ENCODE measurements around the gene SCAF1. TPM values are rescaled to one million over a fixed set of nuclear protein-coding genes. Genes with fewer than 3 reads are reported as not detected.

Gene SCAF1
- total RNA-seq, 1 experiment from 2014 or later, result 6.2 TPM

DNA sequence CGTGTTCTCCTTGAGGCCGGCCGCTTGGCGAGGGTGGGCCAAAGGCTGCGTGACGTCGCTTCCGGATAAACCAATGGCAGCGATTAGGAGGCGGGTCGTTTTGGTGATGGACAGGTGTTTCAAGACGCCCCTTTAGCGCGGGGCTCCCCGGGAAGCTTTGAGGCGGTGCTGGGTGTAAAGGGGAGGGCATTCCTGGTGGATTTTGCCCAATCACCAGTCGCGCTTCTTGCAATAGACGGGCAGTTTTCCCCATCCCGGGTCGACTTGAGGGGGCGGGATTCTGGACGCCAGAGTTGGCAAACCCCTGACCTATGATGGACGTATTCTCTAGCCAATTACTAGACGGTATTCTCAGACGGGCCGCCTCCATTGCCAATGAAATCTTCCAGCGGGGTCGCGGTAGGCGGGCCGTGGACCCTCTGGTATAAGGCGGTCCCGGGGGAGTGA lies 34.8 kb downstream of the SCAF1 start:
- in situ Hi-C loops (cut with HindIII; ENCODE audit: low pct_unique_long_range_greater_than_20kb, low sequenced_read_pairs), result no loop called here
- peak; percentile 99 for DNase-seq (ENCODE audit: low read depth, low spot score)

- in situ Hi-C loops (cut with HindIII; ENCODE audit: low pct_unique_long_range_greater_than_20kb, low sequenced_read_pairs), result no loop called here
Observed at GRCh38 chr19:49677231-49677900, 35.4 kb downstream of the SCAF1 start, which contains the start of gene PRMT1. Gene PRMT1, plus strand, starts transcription at chr19:49677271. Its CDS starts 10 bp downstream, at chr19:49677281.

GRCh38 chr19:49677901-49678674 lies 36.1 kb downstream of the SCAF1 start:
- in situ Hi-C loops (cut with HindIII; ENCODE audit: low pct_unique_long_range_greater_than_20kb, low sequenced_read_pairs), result no loop called here
- peak; percentile 69 for DNase-seq (ENCODE audit: low read depth, low spot score)

More at GRCh38 chr19:49677231-49677900, 35.4 kb downstream of the SCAF1 start, which contains the start of gene PRMT1:
- DNase-seq (ENCODE audit: low read depth, low spot score), result peak; percentile 51

DNA sequence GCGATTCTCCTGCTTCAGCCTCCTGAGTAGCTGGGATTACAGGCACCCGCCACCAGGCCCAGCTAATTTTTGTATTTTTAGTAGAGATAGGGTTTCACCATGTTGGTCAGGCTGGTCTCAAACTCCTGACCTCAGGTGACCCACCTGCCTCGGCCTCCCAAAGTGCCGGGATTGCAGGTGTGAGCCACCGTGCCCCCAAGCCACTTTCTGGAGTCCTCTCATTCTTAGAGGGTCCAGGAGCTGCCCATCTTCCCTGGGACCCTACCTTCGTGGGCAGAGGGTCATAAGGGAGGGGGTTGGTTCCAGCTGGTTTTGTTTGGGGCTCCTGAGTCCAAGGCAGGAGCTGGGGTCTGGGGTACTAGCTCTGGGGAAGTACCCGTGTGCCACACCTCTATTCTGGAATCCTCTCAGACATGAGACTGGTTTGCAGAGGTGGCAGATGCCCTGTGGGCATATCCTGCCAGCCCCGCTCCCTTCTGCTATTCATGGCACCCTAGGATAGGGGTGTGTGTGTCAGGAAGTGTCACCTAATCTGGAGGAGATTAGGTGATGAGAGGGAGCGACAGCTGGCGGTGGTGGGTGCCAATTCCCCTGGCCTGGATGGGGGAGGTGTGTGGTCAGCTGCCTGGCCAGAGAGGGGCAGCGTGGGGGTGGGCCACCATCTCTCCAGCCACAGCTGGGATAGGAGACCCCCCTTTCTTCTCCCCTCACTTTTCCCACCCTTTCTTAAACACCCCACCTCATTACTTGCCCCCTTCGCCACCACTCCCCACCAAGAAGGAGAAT lies 37.2 kb downstream of the SCAF1 start:
- in situ Hi-C loops (cut with HindIII; ENCODE audit: low pct_unique_long_range_greater_than_20kb, low sequenced_read_pairs), result no loop called here
- no peak for DNase-seq (ENCODE audit: low read depth, low spot score)

DNA sequence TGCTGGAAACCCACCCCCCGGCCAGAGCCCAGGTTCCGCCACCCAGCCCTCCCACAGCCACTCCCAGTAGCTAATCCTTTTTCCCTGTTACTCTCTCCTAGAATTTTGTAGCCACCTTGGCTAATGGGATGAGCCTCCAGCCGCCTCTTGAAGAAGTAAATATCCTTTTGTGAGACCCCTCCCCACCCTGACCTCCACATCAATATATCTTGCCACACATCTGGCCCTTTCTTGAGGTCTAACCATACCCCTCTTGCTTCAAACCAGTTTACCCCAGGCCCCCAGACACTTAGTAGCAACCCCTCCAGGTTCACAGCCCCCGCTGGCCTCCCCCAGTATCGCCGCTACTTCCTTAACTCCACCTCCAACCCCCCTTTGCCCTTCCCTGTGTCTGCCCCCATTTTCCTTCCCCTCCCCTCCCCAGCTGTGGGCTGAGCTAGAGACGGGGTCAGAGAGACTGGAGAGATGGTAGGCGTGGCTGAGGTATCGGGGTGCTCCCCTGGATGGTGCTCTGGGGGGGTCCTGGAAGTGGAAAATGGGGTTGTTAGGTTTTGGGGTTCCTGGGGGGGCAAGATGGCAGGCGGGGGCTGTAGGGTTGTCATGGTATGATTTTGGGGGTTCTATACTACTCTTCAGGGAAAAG lies 37.9 kb downstream of the SCAF1 start:
- in situ Hi-C loops (cut with HindIII; ENCODE audit: low pct_unique_long_range_greater_than_20kb, low sequenced_read_pairs), result no loop called here
- no peak for DNase-seq (ENCODE audit: low read depth, low spot score)

GRCh38 chr19:49680421-49681351 lies 38.7 kb downstream of the SCAF1 start:
- in situ Hi-C loops (cut with HindIII; ENCODE audit: low pct_unique_long_range_greater_than_20kb, low sequenced_read_pairs), result no loop called here
- peak; percentile 83 for DNase-seq (ENCODE audit: low read depth, low spot score)

DNA sequence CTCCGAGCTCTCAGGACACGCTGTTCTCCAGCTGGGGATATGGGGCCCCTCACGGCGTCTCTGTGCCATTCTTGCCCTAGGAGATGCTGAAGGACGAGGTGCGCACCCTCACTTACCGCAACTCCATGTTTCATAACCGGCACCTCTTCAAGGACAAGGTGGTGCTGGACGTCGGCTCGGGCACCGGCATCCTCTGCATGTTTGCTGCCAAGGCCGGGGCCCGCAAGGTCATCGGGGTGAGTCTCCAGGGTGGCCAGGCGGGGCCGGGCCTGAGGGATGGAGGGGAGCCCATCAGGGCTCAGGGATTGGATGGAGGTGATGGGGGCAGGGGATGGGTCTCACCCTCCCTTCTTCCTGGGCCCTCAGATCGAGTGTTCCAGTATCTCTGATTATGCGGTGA lies 39.8 kb downstream of the SCAF1 start:
- in situ Hi-C loops (cut with HindIII; ENCODE audit: low pct_unique_long_range_greater_than_20kb, low sequenced_read_pairs), result no loop called here

DNA sequence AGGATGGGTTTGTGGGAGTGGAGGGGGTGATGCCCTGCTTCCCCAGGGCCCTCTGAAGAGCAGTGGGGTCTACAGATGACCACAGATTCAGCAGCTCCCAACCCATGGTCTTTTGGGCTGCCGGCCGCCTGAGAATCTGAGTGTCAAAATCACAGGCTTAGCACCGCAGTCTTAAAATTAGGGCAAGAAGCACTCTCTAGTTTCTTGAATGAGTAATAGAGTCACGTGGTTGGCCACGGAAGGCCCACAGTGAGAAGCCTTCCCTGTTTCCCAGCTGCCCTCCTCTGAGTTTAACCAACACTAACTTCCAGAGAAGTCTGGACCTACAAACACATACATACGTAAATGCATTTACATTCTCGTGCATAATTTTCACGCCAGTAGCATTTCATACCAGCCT lies 40.3 kb downstream of the SCAF1 start:
- no peak for DNase-seq (ENCODE audit: low read depth, low spot score)
- in situ Hi-C loops (cut with HindIII; ENCODE audit: low pct_unique_long_range_greater_than_20kb, low sequenced_read_pairs), result no loop called here

More for the DNA sequence above, 39.8 kb downstream of the SCAF1 start:
- no peak for DNase-seq (ENCODE audit: low read depth, low spot score)

DNA sequence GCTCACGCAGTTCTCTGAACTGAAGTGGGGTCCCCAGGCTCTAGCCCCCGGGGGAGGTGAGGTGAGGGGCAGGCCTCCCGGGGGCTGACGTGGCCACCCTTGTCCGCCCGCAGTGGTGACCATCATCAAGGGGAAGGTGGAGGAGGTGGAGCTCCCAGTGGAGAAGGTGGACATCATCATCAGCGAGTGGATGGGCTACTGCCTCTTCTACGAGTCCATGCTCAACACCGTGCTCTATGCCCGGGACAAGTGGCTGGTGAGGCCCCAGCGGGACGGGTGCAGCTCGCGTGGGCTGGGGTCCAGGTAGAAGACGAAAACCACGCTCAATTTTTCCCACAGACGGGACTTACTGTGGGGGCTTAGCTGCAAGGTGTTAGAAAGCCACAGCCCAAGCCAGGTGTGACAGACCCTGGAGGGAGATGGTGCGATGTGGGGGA lies 41.8 kb downstream of the SCAF1 start:
- in situ Hi-C loops (cut with HindIII; ENCODE audit: low pct_unique_long_range_greater_than_20kb, low sequenced_read_pairs), result no loop called here
- DNase-seq (ENCODE audit: low read depth, low spot score), result no peak

DNA sequence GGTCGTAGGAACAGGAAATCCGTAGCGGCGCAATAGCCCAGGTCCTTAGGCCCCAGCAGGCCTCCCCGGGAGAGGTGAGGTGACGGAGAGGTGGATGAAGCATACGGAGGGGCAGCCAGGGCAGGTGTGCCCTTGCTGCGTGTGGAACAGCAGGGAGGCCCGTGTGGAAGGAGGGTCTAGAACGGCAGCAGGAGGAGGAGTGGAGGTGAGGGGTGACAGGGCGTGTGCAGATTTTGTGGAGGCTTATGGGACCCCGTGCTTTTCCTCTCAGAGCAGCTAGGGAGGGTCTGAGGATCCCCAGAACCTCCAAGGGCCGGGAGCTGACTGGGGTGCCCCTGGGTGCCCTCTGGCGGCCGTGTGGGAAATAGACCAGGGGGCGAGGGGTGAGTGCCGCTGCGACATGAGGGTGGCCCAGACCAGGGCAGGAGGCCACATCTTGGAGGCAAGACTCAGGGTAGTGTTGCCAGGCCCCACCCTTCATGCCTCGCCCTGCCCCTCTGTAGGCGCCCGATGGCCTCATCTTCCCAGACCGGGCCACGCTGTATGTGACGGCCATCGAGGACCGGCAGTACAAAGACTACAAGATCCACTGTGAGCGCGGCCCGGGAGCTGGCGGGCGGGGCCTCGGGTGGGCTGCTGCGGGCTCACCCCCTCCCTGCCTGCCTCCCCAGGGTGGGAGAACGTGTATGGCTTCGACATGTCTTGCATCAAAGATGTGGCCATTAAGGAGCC lies 42.4 kb downstream of the SCAF1 start:
- in situ Hi-C loops (cut with HindIII; ENCODE audit: low pct_unique_long_range_greater_than_20kb, low sequenced_read_pairs), result no loop called here
- peak; percentile 38 for DNase-seq (ENCODE audit: low read depth, low spot score)

DNA sequence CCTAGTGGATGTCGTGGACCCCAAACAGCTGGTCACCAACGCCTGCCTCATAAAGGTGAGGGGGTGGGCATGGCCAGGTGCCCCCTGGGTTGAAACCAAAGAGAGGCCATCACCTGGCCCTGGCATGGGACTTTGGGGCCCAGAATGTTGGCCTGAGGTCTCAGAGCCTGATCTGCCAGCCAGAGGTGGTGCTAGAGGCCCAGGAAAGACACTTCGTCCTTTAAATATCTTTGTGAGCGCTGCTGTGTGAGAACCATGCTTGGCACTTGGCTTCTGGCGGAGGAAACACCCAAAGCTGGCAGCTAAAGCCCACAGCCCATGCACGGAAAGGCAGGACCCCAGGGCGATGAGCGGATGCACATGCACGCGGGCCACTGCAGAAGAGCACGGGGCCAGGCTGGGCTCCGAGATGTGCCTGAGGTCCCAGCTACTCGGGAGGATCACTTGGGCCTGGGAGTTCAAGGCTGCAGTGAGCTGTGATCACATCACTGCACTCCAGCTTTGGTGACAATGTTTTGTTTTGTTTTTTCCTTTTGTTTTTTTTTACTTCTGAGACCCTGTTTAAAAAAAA lies 43.1 kb downstream of the SCAF1 start:
- in situ Hi-C loops (cut with HindIII; ENCODE audit: low pct_unique_long_range_greater_than_20kb, low sequenced_read_pairs), result no loop called here
- no peak for DNase-seq (ENCODE audit: low read depth, low spot score)

GRCh38 chr19:49685845-49686332 lies 43.9 kb downstream of the SCAF1 start:
- DNase-seq (ENCODE audit: low read depth, low spot score), result no peak
- in situ Hi-C loops (cut with HindIII; ENCODE audit: low pct_unique_long_range_greater_than_20kb, low sequenced_read_pairs), result no loop called here

DNA sequence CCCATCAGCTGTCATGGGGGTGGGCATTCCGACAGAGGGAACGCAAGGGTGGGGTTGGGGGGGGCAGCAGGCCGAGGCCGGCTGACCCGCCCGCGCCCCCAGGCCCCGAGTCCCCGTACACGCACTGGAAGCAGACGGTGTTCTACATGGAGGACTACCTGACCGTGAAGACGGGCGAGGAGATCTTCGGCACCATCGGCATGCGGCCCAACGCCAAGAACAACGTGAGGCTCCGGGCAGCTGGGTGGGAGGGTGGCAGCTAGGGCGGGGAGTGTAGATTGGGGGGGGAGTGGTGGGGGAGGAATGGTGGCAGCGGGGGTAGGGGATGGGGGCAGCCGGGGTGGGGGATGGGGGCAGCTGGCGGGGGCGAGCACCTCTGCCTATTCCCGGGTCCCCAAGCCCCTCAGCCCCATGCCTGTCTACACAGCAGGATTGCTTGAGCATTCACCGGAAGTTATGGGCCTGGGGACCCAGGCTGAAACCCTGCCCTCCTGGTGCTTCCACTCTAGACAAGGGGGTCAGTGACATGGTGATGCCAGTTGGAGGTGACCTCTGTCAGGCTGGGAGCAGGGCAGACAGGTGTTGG lies 44.6 kb downstream of the SCAF1 start:
- DNase-seq (ENCODE audit: low read depth, low spot score), result no peak
- in situ Hi-C loops (cut with HindIII; ENCODE audit: low pct_unique_long_range_greater_than_20kb, low sequenced_read_pairs), result no loop called here

DNA sequence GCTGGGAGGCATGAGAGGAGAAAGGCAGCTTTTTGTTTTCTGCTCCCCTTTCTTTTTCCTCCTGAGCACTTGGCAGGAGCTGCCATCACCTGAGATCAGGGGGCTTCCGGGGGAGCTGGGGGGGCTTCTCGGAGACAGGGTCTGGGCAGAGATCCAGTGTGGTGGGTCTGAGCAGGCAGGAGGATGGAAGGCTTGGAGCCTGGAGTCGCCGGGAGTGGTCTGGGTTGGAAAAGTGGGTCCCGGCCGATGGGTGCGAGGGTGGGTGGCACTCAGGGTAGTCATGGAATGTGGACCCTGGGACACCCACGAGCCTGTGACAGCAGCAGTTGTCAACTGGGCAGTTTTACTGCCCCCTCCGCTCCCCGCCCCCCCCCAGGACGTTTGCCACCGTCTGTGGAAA lies 45.1 kb downstream of the SCAF1 start:
- DNase-seq (ENCODE audit: low read depth, low spot score), result no peak
- in situ Hi-C loops (cut with HindIII; ENCODE audit: low pct_unique_long_range_greater_than_20kb, low sequenced_read_pairs), result no loop called here

GRCh38 chr19:49687566-49688316 lies 45.7 kb downstream of the SCAF1 start:
- no peak for DNase-seq (ENCODE audit: low read depth, low spot score)
- in situ Hi-C loops (cut with HindIII; ENCODE audit: low pct_unique_long_range_greater_than_20kb, low sequenced_read_pairs), result no loop called here

Measured in SK-MEL-5 (cell line).